ENCODE data around the gene CTBP2. TPM values are rescaled to one million over a fixed set of nuclear protein-coding genes. Genes with fewer than 3 reads are reported as not detected.

Gene CTBP2
- total RNA-seq, 1 donor from 2014 or later: 109 TPM

DNA sequence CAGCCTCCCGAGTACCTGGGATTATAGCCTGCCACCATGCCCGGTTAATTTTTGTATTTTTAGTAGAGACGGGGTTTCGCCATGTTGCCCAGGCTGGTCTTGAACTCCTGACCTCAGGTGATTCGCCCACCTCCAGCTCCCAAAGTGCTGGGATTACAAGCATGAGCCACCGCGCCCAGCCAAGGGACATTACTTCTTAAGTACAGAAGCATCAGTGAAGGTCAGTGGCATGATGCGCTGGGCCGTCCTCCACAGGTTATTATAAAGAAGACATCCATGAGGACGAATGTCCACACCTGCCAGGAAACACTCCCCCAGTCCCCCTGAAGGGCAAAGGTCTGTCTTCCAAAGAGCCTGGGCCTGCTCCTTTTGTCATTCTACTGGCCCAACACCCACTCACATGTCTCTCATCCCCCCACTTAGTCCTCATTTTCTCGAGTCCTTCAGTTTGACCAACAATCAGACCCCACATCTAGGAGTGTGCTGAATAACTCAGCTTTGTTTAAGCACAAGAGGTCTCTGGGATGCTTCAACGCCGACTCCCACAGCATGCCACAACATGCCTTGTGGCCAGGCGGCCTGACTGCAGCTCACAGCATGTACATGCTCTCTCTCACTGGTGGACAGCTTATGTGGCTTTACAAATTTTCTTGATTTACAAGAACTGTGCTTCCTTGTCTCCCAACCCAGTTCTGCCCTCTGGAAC, 73.0 kb downstream of the CTBP2 start:
- no peak for DNase-seq (ENCODE audit: low read depth)

DNA sequence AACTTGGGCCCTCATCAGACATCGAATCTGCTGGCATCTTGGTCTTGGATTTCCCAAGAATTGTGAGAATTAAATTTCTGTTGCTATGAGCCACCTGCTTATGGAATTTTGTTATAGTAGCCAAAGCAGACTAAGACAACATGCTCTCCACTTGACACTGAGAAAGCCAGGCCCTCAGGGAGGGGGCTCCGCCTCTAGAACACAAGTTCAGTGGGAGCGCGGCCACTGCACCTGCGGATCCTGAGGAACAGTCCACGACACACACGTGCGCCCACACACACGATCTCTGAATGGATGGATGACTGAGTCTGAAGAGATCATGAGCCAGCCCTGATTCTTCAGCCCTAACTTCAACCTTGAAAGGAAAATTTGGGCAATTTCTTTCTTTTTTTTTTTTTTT, 73.7 kb downstream of the CTBP2 start:
- DNase-seq (ENCODE audit: low read depth): no peak

DNA sequence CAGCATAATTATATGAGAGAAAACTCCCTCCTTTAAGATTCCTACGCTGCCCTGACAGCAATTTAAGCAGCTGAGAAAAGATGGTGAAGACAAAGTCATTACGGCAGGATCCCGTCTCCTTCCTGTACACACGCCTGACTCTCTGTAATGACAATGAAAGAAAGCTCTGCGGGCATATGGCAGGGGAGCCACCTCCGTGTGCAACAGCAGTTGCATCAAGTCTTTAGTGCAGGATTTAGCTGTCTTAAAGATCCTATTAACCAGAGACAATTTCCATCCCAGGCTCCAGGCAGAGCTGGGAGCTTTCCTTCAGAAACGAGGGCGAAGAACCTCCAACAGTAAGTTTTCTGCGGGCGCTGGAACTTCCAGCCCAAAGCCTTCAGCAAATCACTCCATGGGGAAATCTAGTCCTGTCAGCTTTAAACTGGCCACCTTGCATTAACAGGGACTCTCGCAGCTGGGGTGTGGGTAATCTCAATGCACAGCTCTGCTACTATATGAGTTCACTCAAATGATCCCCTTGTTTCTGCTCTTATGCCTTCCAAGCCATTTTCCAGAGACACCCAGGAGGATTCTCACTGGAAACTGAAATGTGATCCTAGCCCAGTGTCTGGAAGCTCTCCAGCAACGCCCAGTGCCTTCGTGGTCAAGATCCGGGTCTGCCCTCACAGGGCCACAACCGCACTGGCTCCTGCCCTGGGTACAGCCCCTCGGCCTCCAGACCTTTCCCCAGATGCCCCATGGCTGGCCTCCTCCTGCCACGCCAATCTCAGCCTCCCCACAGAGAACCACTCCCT, 74.9 kb downstream of the CTBP2 start:
- DNase-seq (ENCODE audit: low read depth): peak; percentile 51

DNA sequence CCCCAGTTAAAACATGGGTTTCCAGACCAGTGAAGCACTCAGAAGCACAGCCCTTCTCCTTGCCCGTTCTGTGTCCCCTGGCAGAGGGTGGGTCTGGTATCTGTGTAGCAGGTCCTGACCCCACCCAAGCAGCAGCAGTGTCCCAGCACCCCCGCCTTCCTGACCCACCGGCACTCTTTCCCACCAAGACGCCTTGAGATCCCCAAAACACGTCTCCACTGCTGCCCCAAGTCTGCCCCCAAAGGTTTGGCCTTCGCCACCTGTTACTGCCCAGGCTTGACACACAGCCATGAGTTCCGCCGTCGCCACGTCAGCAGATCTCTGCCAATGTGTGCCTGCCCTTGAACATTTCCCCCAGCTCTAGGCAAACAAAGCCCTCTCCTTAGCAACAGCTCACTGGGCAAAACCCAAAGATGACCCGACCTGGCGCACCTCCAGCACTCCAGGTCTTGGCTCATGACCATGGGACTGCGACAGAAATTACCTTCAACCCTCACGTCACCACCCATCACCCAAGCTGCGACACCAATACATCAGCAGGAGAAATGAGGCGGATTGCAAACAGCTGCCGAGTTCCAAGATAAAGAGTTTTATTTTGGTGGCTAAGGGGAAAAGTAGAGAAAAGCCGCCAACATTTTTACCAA, 75.6 kb downstream of the CTBP2 start:
- DNase-seq (ENCODE audit: low read depth): peak; percentile 96

DNA sequence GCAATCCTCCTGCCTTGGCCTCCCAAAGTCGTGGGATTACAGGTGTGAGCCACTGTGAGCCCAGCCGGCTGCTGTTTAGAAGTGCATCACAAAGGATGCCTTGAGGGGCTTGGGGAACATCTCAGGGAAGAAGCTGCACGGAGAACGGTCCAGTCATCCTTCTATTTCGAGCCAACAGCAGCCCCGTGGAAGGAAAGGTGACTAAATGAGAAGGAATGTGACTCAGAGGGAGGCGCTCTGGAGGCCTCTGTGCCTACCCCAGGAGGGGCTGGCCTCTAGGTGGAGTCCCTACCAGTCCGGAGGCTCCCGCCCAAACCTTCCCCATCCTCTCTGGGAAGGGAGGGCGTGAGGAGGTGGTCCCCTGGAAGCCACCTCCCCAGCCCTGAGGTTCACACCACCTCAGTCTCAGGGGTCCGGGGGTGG, 76.2 kb downstream of the CTBP2 start:
- DNase-seq (ENCODE audit: low read depth): peak; percentile 95

DNA sequence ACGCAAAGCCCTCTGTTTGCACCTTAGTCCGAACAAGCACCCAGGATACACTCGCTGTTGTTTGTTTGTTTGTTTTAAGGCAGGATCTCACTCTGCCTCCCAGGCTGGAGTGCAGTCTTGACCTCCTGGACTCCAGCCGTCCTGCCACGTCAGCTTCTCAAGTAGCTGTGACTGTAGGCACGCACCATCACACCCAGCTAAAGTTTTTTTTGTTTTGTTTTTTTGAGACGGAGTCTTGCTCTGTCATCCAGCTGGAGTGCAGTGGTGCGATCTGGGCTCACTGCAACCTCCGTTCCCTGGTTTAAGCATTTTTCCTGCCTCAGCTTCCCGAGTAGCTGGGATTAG, 76.8 kb downstream of the CTBP2 start:
- peak; percentile 97 for DNase-seq (ENCODE audit: low read depth)

DNA sequence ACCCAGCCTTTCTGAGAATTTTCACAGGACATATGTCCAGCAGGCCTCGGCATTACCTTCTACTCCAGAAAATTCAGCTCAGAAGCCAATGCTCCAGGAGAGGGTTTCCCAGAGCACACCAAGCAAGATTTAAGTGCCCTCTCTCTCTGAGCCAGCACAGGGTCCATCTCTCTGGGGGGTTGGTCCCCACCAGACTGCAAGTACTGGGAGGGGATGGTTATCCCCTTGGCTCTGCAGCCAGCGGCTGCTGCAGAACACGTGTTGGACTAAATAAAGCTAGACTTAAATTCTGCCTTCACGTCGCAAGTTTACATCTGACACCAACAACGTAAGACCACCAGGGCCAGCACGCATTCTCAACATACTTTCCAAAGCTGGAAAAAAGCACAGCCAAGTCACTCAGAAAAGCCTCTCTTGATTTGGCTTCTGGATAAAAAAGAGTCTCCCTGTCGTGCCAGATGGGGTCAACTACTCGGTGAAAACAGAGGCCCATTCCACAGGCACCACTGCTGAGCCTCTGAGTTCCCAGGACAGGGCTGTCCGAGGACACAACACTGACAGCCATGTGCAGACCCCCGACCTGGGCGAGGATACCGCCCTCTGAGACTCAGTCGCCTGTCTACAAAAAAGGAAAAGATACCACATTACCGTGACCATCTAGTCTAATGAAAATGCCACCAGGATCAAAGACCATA, 77.3 kb downstream of the CTBP2 start:
- no peak for DNase-seq (ENCODE audit: low read depth)

DNA sequence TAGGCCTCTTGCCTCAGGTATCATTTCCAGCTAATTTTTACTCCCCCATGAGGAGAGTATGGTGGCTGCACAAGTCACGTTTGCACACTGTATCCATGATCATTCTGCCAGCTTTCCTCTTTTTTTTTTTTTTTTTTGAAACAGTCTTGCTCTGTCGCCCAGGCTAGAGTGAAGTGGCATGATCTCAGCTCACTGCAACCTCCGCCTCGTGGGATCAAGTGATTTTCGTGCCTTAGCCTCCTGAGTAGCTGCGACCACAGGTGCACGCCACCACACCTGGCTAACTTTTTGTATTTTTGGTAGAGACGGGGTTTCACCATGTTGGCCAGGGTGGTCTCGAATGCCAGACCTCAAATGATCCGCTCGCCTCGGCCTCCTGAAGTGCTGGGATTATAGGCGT, 77.9 kb downstream of the CTBP2 start:
- DNase-seq (ENCODE audit: low read depth): peak; percentile 23

DNA sequence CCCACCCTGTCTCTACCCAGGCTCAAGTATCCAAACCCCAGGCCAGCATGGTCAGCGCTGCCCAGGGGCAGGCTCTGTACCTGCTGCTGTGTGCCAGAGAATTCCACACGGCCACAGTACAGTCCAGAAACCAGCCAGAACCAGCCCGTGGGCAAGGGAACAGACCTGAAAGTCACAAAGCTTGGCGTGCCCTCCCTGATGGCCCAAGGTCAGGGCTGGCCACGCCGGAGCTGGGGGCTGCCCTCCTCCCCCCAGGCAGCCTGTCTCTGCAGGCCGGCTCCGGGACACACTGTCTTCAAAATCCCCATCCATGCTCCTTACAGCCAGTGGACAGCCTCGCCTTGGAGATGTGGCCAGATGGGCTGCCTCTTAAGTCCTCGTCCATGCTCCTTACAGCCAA, 78.4 kb downstream of the CTBP2 start:
- DNase-seq (ENCODE audit: low read depth): peak; percentile 52

DNA sequence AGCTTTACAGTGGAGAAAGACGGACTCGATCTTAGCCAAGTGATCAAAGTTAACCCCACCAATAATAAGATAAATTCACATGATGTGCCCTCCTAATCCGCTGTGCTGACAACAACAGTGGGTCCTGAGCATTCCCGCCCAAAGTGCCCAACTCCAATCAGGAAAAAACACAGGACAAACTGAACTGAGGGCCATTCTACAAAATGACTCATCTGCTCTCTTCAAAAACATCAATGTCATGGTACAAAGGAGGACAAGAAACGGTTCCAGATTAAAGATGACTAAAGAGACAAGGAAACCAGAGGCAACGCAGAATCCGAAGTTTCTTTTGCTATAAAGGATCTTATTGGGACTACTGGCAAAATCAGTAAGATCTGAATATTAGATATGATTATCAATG, 79.4 kb downstream of the CTBP2 start:
- DNase-seq (ENCODE audit: low read depth): peak; percentile 21

DNA sequence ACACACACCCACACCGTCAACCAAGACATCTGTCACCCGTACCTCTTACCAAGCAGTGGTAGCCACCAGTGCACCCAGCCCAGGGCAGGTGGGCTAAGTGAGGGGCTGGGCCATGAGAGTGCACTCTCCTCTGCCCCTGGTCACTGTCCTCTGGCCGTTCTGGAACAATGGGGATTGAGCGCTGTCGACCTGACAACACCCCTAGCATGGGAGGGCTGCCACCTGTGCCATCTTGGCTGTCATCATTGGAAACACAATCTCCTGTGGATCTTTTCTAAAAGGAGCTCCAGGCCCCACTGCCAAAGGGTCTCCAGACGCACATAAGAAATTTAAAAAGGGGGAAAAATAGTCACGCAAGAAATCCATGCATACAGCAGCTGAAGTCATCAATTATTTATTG, 80.1 kb downstream of the CTBP2 start:
- DNase-seq (ENCODE audit: low read depth): no peak

DNA sequence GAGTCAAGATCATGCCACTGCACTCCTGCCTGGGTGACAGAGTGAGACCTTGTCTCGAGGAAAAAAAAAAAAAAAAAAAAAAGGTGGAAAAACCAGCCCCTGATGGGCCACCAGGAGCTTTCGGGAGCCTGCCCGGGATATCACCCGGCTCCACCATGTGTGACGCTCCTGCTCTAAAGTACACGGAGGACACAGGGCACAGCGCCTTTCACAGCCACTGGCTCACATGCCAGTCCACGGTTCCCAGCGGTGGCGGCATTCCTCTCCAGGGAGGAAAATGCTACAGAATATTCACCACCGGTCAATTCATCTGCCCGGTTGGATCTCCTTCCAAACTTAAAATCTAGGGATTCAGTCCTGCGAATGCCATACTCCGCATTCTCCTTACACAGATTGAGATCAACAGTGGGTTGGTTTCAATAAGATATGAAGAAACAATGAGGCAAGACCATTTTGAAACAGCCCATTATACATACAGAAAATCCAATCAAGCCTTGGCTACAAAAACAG, 81.2 kb downstream of the CTBP2 start:
- DNase-seq (ENCODE audit: low read depth): peak; percentile 29

DNA sequence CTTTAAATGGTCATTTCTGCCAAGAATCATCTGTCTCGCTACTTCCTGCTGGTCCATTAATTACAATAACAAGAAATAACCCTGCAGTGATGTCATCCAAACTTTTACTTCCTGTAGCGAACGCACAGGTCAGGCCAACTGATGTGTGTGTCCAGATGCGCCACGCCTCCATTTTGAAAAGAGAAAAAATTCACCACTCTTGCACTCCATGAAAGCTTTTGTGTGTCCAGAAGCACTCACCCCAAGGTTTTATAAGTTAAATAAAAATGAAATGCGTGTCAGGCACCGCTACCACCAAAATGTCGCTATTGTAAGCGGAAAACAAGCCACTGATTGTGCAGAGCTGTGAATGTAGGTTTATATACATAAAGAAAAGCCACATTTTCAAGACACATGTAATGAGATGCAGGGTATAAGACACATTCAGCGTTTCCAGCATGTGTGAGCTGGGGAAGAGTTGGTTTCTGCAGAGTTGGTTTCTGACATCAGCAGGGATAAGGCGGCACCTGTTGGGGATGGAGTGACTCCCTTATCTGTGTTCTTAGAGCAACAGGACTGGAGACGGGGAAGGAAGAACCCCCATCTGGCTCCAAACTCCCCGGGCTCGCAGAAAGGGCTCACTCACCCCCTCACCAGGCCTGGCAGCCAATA, 83.3 kb downstream of the CTBP2 start:
- DNase-seq (ENCODE audit: low read depth): no peak

DNA sequence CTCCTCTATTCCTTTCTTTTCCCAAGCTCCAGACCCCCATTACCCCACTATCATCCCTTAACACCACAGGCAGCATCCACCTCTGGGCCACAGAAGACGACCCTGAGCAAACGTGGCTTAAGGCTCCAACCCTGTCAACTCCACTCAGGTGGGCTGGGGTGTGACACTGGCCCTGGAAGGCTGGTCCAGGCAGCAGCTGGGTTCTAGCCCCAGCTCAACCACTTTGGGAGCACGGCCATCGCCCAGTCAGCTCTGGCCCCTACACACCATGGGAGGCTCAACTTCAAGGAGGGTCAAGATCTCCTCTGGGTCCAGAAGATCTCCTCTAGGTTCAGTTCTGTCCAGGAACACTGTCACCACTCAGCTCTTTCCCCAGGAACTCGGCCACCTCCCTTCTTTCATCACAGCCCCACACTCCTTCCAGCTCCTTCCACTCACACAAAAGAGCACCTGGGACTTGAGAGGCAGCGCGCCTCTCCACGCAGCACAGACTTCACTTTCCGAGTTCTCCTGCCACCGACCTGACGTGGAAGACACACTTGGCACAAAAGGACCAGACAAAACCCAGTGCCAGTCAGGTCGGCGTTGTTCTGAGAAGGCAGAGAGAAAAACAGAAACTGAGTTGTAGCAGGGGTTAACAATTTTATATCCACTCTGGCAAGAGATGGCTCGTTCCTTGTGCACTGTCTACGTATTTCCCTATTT, 84.1 kb downstream of the CTBP2 start:
- DNase-seq (ENCODE audit: low read depth): no peak

DNA sequence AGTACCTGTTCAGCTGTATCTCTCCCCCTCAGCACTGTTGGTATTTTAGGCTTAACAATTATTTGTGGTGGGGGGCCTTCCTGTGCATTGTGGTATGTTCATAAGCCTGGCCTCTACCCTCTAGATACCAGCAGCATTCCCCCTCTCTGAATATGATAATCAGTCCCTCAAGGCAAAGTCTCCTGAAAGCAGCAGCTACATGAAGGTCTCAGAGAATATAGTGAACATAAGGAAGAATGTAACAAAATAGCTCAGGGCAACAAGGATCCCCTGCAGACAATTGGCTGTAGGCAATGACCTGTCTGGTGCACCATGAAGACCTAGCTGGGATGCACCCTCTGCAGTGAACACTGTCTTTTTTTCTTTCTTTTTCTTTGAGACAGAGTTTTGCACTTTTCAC, 86.4 kb downstream of the CTBP2 start:
- DNase-seq (ENCODE audit: low read depth): no peak

DNA sequence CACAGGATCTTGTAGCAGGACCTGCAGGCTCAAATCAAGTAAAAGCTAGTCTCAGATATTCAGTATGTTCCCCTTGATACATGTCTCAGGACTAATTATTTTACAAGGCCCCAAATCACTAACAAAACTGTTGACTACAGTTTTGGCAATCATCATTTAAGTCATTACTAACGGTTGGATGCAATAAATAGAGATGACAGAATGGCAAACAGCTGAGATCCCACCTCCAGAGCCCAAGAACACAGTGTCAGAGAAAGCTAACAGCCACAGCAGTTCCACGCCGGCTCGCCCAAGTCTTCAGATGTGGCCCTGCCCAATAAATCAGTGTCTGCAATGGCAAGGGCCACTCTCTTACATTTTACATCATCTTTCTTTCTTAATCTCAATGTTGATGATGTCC, 87.6 kb downstream of the CTBP2 start:
- DNase-seq (ENCODE audit: low read depth): no peak

DNA sequence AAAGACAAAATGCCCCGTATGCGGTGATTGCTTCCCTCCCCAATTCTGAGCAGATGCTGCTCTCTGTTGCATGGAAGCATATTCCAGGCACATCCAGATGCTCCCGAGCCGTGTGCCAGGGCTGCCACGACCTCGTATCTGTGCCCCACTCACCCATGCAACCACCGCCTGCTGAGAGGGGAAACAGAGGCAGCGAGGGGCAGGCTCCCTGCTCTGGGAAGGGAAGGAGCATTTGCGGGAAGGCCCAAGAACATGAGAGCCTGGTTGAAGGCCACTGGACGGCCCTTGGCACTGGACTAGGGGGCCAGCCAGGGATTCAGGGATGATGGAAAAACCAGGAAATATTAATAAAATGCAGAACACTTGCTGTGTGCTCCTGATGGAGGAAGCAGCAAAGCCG, 89.4 kb downstream of the CTBP2 start:
- DNase-seq (ENCODE audit: low read depth): no peak

DNA sequence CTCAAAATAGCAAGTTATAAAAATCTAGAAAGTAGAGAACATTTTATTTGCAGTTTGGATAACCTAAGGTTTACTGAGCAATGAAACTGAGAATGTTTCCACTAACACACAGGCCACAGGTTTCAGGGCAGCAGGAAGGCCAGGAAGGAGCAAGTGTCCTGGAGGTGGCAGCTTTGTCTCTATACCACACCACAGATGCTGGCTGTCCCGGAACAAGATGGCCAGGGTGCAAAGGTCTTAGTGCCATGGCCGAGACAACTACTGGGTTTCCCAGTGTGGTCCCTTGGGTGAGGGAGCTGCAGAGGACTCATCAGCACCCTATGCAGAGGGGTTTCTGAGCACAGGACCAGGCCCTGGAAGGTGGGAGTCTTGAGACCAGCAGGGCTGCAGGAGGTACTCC, 92.0 kb downstream of the CTBP2 start:
- DNase-seq (ENCODE audit: low read depth): no peak

DNA sequence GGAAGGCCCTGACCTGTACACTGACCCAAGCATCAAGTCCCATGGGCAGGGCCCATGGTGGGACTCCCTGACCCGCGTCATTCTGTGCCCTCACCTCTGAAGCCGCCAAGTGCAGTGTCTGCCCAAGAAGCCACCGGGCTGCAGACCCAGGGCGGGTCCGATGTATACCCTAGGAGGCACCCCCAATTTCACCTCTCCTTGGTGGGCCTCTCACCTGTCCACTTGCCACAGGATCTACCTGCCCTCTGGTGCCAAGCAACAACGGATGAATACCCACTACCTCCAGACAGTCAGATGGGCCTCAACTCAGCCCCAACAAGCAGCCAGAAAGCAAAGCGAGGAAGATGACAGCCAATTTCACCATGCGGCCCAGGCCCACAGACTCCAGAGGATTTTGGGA, 92.6 kb downstream of the CTBP2 start:
- DNase-seq (ENCODE audit: low read depth): no peak

DNA sequence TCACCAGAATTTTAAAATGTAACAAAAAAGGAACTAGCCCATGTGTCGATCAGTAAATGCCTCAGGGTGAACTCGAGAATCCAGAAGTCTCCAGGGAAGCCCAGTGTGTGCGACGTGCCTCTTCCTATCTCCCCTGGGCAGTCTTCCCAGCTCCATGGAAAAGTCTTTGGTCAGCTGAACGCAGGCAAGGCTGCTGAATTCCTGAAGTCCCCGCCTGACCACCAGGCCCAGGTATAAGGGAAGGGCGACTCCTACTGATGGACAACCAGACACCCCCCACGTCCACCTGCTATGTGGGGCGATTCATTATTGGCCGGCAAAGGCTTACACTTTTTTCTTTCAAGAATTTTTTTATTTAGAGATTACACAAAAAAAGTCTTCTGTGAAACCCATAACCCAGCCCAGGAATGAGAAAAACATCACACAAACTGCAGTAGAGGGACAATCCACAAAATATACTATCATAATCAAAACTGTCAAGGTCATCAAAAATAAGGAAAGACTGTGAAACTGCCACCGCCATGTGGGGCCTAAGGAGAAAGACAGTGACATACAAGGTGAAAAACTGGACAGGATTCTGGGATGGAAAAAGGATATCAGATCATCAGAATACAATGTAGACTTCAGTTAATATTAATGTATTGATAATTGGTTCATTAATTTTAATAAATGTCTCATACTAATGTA, 93.5 kb downstream of the CTBP2 start:
- no peak for DNase-seq (ENCODE audit: low read depth)

Measured in renal cortical epithelial cell (primary cell).